BLaER1 treated with 17β-estradiol and CSF1 and Interleukin-3, amounts not matched to agents 10 nM and 100 nM (cell line): ENCODE data around the gene TEX51.
A peak's percentile ranks its signal among the peaks of the same experiment; 100 is the strongest.

Experiments used
- H3K27ac ChIP-seq, 11 experiments: shearing (Covaris generic); formaldehyde crosslinking; 2 replicates each; pipeline ENCODE4 v1.8.1; 2022
- H3K27me3 ChIP-seq, 11 experiments: shearing (Covaris generic); formaldehyde crosslinking; 2 replicates each; pipeline ENCODE4 v1.8.1; 2022
- H3K36me3 ChIP-seq, 11 experiments: shearing (Covaris generic); formaldehyde crosslinking; 2 replicates each; pipeline ENCODE4 v1.8.1; 2022
- H3K4me1 ChIP-seq, 10 experiments: shearing (Covaris generic); formaldehyde crosslinking; 2 replicates each; pipeline ENCODE4 v1.8.1; 2022
- H3K4me2 ChIP-seq, 11 experiments: shearing (Covaris generic); formaldehyde crosslinking; 2 replicates each; pipeline ENCODE4 v1.8.1; 2022
- H3K4me3 ChIP-seq, 10 experiments: shearing (Covaris generic); formaldehyde crosslinking; 2 replicates each; pipeline ENCODE4 v1.8.1; 2022
- H3K9ac ChIP-seq, 11 experiments: shearing (Covaris generic); formaldehyde crosslinking; 2 replicates each; pipeline ENCODE4 v1.8.1; 2022
- H3K9me3 ChIP-seq, 11 experiments: shearing (Covaris generic); formaldehyde crosslinking; replicated peaks in 1 of 11; 2 replicates each; pipeline ENCODE4 v1.8.1; 2022
- H4K20me1 ChIP-seq, 11 experiments: shearing (Covaris generic); formaldehyde crosslinking; 2 replicates each; pipeline ENCODE4 v1.8.1; 2022
- Cebpa-rat ChIP-seq, 11 experiments: shearing (Covaris generic); IDR thresholded peaks; 2 replicates each; pipeline ENCODE4 v1.8.1; 2022

The TEX51 gene

DNA sequence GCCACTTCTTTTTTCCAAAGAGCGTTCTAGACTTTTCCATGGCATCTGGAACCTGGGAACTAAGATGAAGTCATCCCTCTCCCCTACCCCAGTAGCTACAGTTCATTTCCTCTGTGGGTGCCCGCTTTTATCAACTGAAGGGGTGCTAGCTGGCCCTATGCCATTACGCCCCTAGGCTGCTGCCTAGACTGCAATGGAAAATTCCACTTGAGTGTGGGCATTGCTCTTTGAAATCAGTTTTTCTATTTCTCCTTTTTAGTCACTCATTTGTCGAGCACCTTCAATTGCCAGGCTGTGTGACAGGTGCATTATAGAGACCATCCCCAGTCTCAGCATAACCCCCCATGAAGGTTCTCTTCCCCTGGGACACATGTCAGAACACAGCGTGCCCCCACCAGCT lies 7.3 kb downstream of the TEX51 start:
- Histone ChIP-seq H3K4me1 (peaks cover 0 to 28% (median 9%) of the 10 kb centered on the region in 10 experiments; a peak in 14 of 20 replicates), H3K4me3 (no peak overlapping the region), H3K9me3 (peaks cover 0 to 23% (median 15%) of the 10 kb centered on the region in 11 experiments; a peak in 19 of 22 replicates), H4K20me1 (no peaks in the 10 kb centered on the region), H3K27ac (no peak overlapping the region), H3K36me3 (no peaks in the 10 kb centered on the region), H3K4me2 (no peak overlapping the region; a peak in 1 of 22 replicates), H3K27me3 (no peaks in the 10 kb centered on the region), H3K9ac (no peak overlapping the region)
- TF ChIP-seq Cebpa-rat (IDR thresholded peaks at IDR 0.05), result no peak

DNA sequence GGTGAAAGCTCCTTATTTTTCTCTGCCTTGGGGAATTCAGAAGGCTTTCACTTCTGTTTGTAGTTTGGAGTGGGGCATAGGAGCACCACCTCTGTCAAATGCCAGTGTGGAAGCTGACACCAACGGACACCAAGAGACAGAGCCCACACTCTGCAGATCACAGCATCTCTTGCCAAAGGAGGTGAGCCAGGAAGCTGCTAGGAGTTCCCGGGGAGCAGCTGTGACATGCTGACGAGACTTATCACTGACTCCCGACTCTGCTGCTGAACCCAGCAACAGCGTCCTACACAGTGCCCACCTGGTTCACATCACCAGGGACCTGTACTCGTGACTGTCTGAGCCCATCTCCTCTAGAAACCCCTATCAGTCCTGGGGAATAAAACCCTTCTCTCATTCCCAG lies 8.1 kb downstream of the TEX51 start:
- H3K9me3 ChIP-seq, result peaks cover 0 to 23% (median 15%) of the 10 kb centered on the region in 11 experiments; a peak in 19 of 22 replicates
- no peak for TF ChIP-seq Cebpa-rat (IDR thresholded peaks at IDR 0.05)
- H3K9ac ChIP-seq, result no peak overlapping the region
- H3K4me3 ChIP-seq, result no peak overlapping the region
- no peaks in the 10 kb centered on the region for H3K27me3 ChIP-seq
- no peak overlapping the region for H3K27ac ChIP-seq
- no peaks in the 10 kb centered on the region for H3K36me3 ChIP-seq
- no peak overlapping the region for H3K4me2 ChIP-seq
- H3K4me1 ChIP-seq, result peaks cover 0 to 28% (median 9%) of the 10 kb centered on the region in 10 experiments; a peak in 14 of 20 replicates
- no peaks in the 10 kb centered on the region for H4K20me1 ChIP-seq

DNA sequence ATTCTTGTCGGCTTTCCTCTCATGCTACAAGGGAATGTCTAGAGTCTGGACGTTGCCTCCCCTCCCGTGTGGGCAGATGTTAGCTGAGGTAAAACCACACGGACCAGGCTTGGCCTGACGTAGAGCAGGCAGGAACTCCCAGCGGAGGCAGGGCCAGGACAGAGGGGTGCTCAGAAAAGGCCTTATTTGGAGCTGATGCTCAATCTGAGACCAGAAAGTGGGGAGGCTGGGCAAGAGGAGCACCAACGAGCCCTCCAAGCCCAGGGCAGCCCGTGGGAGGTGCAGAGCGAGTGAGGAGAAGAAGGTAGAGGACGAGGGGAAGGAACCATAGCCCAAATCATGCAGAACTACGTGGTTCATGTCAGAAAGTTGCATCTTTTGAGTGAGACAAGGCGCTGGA lies 9.0 kb downstream of the TEX51 start:
- no peak overlapping the region for H3K27ac ChIP-seq
- H3K4me2 ChIP-seq, result no peak overlapping the region
- H3K4me3 ChIP-seq, result no peak overlapping the region
- TF ChIP-seq Cebpa-rat (IDR thresholded peaks at IDR 0.05), result no peak
- H3K9ac ChIP-seq, result no peak overlapping the region
- no peaks in the 10 kb centered on the region for H3K27me3 ChIP-seq
- H4K20me1 ChIP-seq, result no peaks in the 10 kb centered on the region
- peaks cover 0 to 20% (median 15%) of the 10 kb centered on the region in 11 experiments; a peak in 19 of 22 replicates for H3K9me3 ChIP-seq
- peaks cover 0 to 25% (median 9%) of the 10 kb centered on the region in 10 experiments; a peak in 14 of 20 replicates for H3K4me1 ChIP-seq
- no peaks in the 10 kb centered on the region for H3K36me3 ChIP-seq

DNA sequence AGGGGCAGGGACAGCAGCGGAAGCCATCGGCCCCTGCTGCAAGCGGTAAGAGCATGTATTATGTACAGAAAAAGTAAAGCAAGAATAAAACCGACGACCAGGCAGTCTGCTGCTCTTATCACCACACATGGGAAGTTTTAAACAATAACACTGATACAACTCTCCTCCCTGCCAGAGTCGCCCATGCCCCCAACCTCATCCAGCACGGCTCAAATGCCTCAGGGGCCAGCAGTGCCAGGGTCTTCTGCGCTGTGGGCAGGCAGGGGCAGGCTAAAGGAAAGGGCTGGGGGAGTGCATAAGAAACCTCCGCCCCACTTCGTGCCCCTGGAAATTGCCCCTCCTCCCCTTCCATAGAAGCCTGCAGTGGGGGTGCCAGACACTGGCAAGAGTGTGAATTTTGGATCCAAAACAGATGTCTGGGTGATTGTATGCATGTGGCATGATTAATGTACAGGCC lies 10.1 kb downstream of the TEX51 start:
- Histone ChIP-seq H3K36me3 (no peaks in the 10 kb centered on the region), H4K20me1 (no peaks in the 10 kb centered on the region), H3K9ac (no peak overlapping the region), H3K4me2 (peak overlapping the region in 4 of 11 experiments; percentile 35 to 65 (median 56); a peak in 5 of 22 replicates), H3K9me3 (peaks cover 0 to 15% (median 12%) of the 10 kb centered on the region in 11 experiments; a peak in 19 of 22 replicates), H3K27me3 (no peaks in the 10 kb centered on the region), H3K4me1 (peaks cover 0 to 22% (median 9%) of the 10 kb centered on the region in 10 experiments; a peak in 14 of 20 replicates), H3K4me3 (no peak overlapping the region), H3K27ac (no peak overlapping the region)
- TF ChIP-seq Cebpa-rat (IDR thresholded peaks at IDR 0.05), result no peak

DNA sequence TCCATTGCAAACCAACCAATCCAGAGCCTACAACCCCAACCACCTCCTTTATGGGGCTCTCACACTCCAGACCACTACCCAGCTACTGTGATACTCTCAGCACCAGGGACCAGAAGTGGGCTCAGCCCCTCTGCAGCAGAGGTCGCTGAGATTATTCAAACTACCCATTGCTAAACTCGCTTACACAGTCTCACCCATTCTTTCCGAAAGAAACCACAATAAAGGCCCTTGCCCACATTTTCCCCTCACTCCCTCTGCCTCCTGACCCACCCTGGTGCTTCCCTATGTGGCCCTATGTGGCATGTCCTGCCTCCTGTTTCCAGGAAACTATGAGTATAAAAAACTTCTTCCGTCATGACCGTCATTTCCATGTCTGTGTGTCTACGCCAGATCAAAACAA lies 10.7 kb downstream of the TEX51 start:
- Histone ChIP-seq H3K4me2 (peak overlapping the region in 9 of 11 experiments; percentile 29 to 68 (median 40); a peak in 18 of 22 replicates), H3K4me3 (no peak overlapping the region), H3K9ac (no peak overlapping the region), H3K9me3 (peaks cover 0 to 9% (median 6%) of the 10 kb centered on the region in 11 experiments; a peak in 14 of 22 replicates), H3K4me1 (peaks cover 0 to 22% (median 9%) of the 10 kb centered on the region in 10 experiments; a peak in 14 of 20 replicates), H3K36me3 (no peaks in the 10 kb centered on the region), H3K27me3 (no peaks in the 10 kb centered on the region), H4K20me1 (no peaks in the 10 kb centered on the region), H3K27ac (no peak overlapping the region)
- TF ChIP-seq Cebpa-rat (IDR thresholded peaks at IDR 0.05), result no peak

DNA sequence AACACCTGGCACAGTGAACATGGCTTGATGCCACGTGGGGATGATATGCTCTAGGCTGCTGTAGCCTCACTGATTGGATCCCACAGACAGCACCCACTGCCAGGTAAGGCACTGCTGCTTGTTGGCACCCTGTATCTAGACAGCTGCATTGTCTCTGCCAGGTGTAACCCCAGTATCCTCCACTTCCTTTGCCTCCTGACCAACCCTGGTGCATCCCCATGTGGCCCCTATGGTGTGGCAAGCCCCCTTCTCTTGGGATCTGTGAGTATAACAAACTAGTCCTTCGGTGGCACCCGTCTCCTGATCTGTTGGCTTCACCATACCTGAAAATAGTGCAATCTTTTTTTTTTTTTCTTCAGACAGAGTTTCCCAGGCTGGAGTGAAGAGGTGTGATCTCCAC lies 11.1 kb downstream of the TEX51 start:
- Histone ChIP-seq H3K27ac (no peak overlapping the region), H3K4me2 (peak overlapping the region in 9 of 11 experiments; percentile 29 to 68 (median 40); a peak in 16 of 22 replicates), H3K9me3 (peaks cover 0 to 6% (median 2%) of the 10 kb centered on the region in 11 experiments; a peak in 8 of 22 replicates), H3K9ac (no peak overlapping the region), H3K4me3 (no peak overlapping the region), H4K20me1 (no peaks in the 10 kb centered on the region), H3K4me1 (peaks cover 0 to 22% (median 9%) of the 10 kb centered on the region in 10 experiments; a peak in 14 of 20 replicates), H3K36me3 (no peaks in the 10 kb centered on the region), H3K27me3 (no peaks in the 10 kb centered on the region)
- no peak for TF ChIP-seq Cebpa-rat (IDR thresholded peaks at IDR 0.05)

DNA sequence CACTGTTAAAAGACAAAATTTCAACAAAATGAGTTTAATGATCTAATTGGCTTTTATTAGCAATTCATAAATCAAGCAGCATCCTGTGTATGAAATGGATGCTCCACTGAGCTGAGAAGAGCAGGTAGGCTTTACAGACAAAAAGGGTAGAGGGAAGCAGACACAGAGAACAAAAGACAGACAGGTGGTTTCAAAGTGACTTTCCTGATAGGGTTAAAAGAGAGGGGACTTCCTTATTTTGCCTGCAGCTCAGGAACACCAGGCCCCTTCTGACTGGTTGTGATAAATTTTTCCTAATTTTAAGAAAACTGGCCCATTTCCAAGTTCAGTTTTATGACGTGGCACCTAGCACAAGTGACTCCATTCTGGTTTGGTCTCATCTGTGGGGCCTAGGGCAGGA lies 11.9 kb downstream of the TEX51 start:
- no peak for TF ChIP-seq Cebpa-rat (IDR thresholded peaks at IDR 0.05)
- H3K27me3 ChIP-seq, result no peaks in the 10 kb centered on the region
- H4K20me1 ChIP-seq, result no peaks in the 10 kb centered on the region
- H3K4me1 ChIP-seq, result peaks cover 0 to 22% (median 9%) of the 10 kb centered on the region in 10 experiments; a peak in 14 of 20 replicates
- no peak overlapping the region for H3K4me3 ChIP-seq
- H3K9me3 ChIP-seq, result 0 out of 22 replicates have a peak, but pooled peaks cover 0 to 6% (median 0%) of the 10 kb centered on the region in 11 experiments
- no peak overlapping the region for H3K9ac ChIP-seq
- H3K4me2 ChIP-seq, result no peak overlapping the region
- H3K36me3 ChIP-seq, result no peaks in the 10 kb centered on the region
- no peak overlapping the region for H3K27ac ChIP-seq

DNA sequence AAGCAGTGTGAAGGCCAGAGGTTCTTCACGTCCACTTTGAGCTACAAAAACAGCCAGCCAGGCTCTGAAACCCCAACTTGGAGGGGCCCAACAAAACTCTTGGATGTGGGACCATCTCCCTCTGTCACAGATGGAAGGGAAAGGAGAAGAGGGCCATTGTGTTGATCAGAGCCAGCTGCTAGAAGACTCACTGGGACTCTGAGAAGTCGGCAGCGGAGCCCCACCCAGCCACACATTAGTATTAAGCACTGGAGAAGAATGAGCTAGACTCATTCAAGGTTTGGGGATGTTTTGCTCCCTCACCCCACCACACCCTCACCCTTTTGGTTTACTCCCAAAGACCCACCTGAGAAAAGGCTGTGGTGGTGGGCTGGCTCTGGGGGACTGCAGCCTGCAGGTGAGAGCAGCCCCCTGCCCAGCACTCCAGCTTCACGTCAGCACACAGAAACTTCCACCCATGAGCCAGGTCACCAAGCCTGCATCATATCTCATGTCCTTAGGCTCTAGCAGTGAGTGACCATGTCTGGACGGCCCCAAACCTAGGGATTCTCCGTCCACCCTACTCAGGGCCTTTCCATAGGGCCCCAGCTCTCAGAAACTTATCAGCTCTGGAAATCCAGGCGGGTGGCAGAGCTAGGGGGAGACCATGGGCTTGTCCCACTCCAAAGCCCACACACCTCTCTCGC lies 12.6 kb downstream of the TEX51 start:
- Histone ChIP-seq H3K27me3 (no peaks in the 10 kb centered on the region), H3K4me3 (no peak overlapping the region), H3K27ac (no peak overlapping the region), H3K4me2 (no peak overlapping the region), H3K9me3 (0 out of 22 replicates have a peak, but pooled peaks cover 0 to 6% (median 0%) of the 10 kb centered on the region in 11 experiments), H3K4me1 (peaks cover 0 to 22% (median 9%) of the 10 kb centered on the region in 10 experiments; a peak in 14 of 20 replicates), H4K20me1 (no peaks in the 10 kb centered on the region), H3K36me3 (no peaks in the 10 kb centered on the region), H3K9ac (no peak overlapping the region)
- no peak for TF ChIP-seq Cebpa-rat (IDR thresholded peaks at IDR 0.05)

DNA sequence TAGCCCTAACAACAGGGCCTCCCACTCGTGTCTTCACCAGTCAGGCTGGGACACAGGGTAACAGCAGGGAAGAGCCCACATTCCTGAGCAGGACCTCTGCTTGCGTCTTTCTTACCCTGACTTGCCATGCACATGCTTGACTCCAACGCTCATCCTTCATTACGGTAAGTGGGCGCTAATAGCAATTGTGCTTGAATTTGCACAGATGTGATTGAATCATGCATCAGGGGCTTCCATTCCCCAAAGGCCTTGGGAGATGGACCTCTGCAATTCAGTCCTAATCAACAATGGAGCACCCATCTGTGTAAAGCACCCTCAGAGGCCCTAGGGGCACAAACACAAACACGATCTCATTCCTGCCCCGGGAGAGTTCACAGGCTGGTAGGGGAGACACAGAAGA lies 13.5 kb downstream of the TEX51 start:
- H3K36me3 ChIP-seq, result no peaks in the 10 kb centered on the region
- 0 out of 22 replicates have a peak, but pooled peaks cover 0 to 6% (median 0%) of the 10 kb centered on the region in 11 experiments for H3K9me3 ChIP-seq
- peaks cover 0 to 22% (median 9%) of the 10 kb centered on the region in 10 experiments; a peak in 14 of 20 replicates for H3K4me1 ChIP-seq
- H3K4me2 ChIP-seq, result no peak overlapping the region
- H4K20me1 ChIP-seq, result no peaks in the 10 kb centered on the region
- H3K9ac ChIP-seq, result no peak overlapping the region
- H3K27ac ChIP-seq, result no peak overlapping the region
- TF ChIP-seq Cebpa-rat (IDR thresholded peaks at IDR 0.05), result no peak
- H3K4me3 ChIP-seq, result no peak overlapping the region
- H3K27me3 ChIP-seq, result no peaks in the 10 kb centered on the region
